HG03135 (cell line): ENCODE measurements around the gene PTK6.

Source experiments
- ATAC-seq: cut with Tn5 transposase; IDR thresholded peaks from one replicate; pipeline ENCODE4 v1.9.1; 2021; ENCODE audit warnings: mild to moderate bottlenecking, moderate library complexity; ENCODE audit not compliant: unreplicated experiment

Gene PTK6

GRCh38 chr20:63497138-63497945, 39.8 kb downstream of the PTK6 start:
- ATAC-seq, result no peak

- ATAC-seq, result no peak
These were observed 40.5 kb downstream of the PTK6 start for GRCh38 chr20:63496596-63497120.

GRCh38 chr20:63495741-63496595, 41.2 kb downstream of the PTK6 start:
- no peak for ATAC-seq

GRCh38 chr20:63495167-63495720, 41.9 kb downstream of the PTK6 start:
- no peak for ATAC-seq

GRCh38 chr20:63494420-63495166, 42.6 kb downstream of the PTK6 start:
- ATAC-seq, result no peak

GRCh38 chr20:63494084-63494419, 43.1 kb downstream of the PTK6 start:
- no peak for ATAC-seq

GRCh38 chr20:63493563-63494020, 43.6 kb downstream of the PTK6 start:
- ATAC-seq, result no peak

GRCh38 chr20:63492982-63493381, 44.2 kb downstream of the PTK6 start:
- ATAC-seq, result no peak

- ATAC-seq, result no peak
These were observed 44.7 kb downstream of the PTK6 start for GRCh38 chr20:63492518-63492917.

- no peak for ATAC-seq
These were observed 45.4 kb downstream of the PTK6 start for GRCh38 chr20:63491635-63492230.

- no peak for ATAC-seq
These were observed 46.1 kb downstream of the PTK6 start for GRCh38 chr20:63491078-63491477.

GRCh38 chr20:63490416-63490815, 46.8 kb downstream of the PTK6 start:
- ATAC-seq, result no peak

GRCh38 chr20:63488315-63489251, 48.6 kb downstream of the PTK6 start:
- ATAC-seq, result no peak

- ATAC-seq, result no peak
These were observed 49.4 kb downstream of the PTK6 start for GRCh38 chr20:63487781-63488241.

GRCh38 chr20:63487116-63487764, 49.9 kb downstream of the PTK6 start:
- ATAC-seq, result no peak

GRCh38 chr20:63486300-63486855, 50.8 kb downstream of the PTK6 start:
- ATAC-seq, result no peak

GRCh38 chr20:63484651-63485403, 52.3 kb downstream of the PTK6 start:
- ATAC-seq, result no peak

GRCh38 chr20:63484236-63484635, 52.9 kb downstream of the PTK6 start:
- no peak for ATAC-seq
